Keratinocyte (primary cell): ENCODE data around the gene SLIT3. TPM values are rescaled to one million over a fixed set of nuclear protein-coding genes. Genes with fewer than 3 reads are reported as not detected.

Source experiments
- DNase-seq: peaks from one replicate; pipeline ENCODE4 v3.0.0-alpha.2; 2011; ENCODE audit warnings: low read depth, missing footprints, low spot score
- FAIRE-seq: peaks from 2 replicates; lab custom pipeline; 2011; peaks lifted over from hg19 to GRCh38; lab: Jason Lieb, UNC
- H2AFZ ChIP-seq: 2 replicates; pipeline ENCODE4 v1.6.0; 2012; ENCODE audit warnings: low read length, control low read depth, inconsistent platforms; ENCODE audit not compliant: control insufficient read depth
- H3K27ac ChIP-seq: 2 replicates; pipeline ENCODE4 v1.5.1; 2011; ENCODE audit warnings: low read length; ENCODE audit not compliant: control insufficient read depth, insufficient read depth
- H3K27me3 ChIP-seq: 3 replicates; pipeline ENCODE4 v1.6.0; 2011; ENCODE audit warnings: low read length; ENCODE audit not compliant: control insufficient read depth, insufficient read depth; ENCODE audit errors: extremely low read depth
- H3K36me3 ChIP-seq, 2 experiments: 2 replicates in 1 of 2; 3 replicates in 1 of 2; pipeline ENCODE4 v1.5.1; 2011; ENCODE audit warnings: low read length in 2 of 2, mild to moderate bottlenecking in 1 of 2; ENCODE audit not compliant: control insufficient read depth in 2 of 2, insufficient read depth in 2 of 2; ENCODE audit errors: extremely low read depth in 1 of 2
- H3K4me1 ChIP-seq: 3 replicates; pipeline ENCODE4 v1.5.1; 2011; ENCODE audit warnings: low read length; ENCODE audit not compliant: control insufficient read depth, insufficient read depth; ENCODE audit errors: extremely low read depth
- H3K4me2 ChIP-seq: 3 replicates; pipeline ENCODE4 v1.6.0; 2011; ENCODE audit warnings: low read depth, low read length; ENCODE audit not compliant: control insufficient read depth, insufficient read depth; ENCODE audit errors: extremely low read depth
- H3K4me3 ChIP-seq, 3 experiments: fragments of 200-600 bp in 1 of 3; sonication (generic) in 1 of 3; 2 replicates in 2 of 3; 3 replicates in 1 of 3; pipeline ENCODE4 v1.5.1; 2011 to 2016; ENCODE audit warnings: low read length in 3 of 3, mild to moderate bottlenecking in 3 of 3, control low read depth in 2 of 3, inconsistent platforms in 1 of 3, low read depth in 1 of 3, mixed read lengths in 1 of 3, mixed run types in 1 of 3, moderate library complexity in 1 of 3; ENCODE audit not compliant: control insufficient read depth in 2 of 3, insufficient read depth in 2 of 3; ENCODE audit errors: extremely low read depth in 1 of 3
- H3K79me2 ChIP-seq: 2 replicates; pipeline ENCODE4 v1.6.0; 2012; ENCODE audit warnings: low read length; ENCODE audit not compliant: control insufficient read depth, insufficient read depth
- H3K9ac ChIP-seq: 3 replicates; pipeline ENCODE4 v1.6.0; 2011; ENCODE audit warnings: low read length; ENCODE audit not compliant: control insufficient read depth, insufficient read depth; ENCODE audit errors: extremely low read depth
- H3K9me1 ChIP-seq: 3 replicates; pipeline ENCODE4 v1.6.0; 2011; ENCODE audit warnings: low read length; ENCODE audit not compliant: control insufficient read depth, insufficient read depth; ENCODE audit errors: extremely low read depth
- H3K9me3 ChIP-seq: 2 replicates; pipeline ENCODE4 v1.5.1; 2012; ENCODE audit warnings: low read depth, low read length; ENCODE audit not compliant: control insufficient read depth
- H4K20me1 ChIP-seq: 3 replicates; pipeline ENCODE4 v1.6.0; 2011; ENCODE audit warnings: low read length; ENCODE audit not compliant: control insufficient read depth, insufficient read depth; ENCODE audit errors: extremely low read depth
- EZH2 ChIP-seq: IDR thresholded peaks from one replicate; pipeline ENCODE4 v1.6.1; 2012; ENCODE audit warnings: inconsistent platforms, mild to moderate bottlenecking, low read length, moderate library complexity
- dilution Hi-C: fragments of 300-500 bp; cut with MboI; formaldehyde crosslinking; loops from one replicate; pipeline ENCODE4 v1.7.0; 2020; ENCODE audit warnings: low sequenced_read_pairs; ENCODE audit not compliant: extremely low pct_ligation_motif_present
- polyA plus RNA-seq, 5 experiments: library from polyadenylated mRNA; depleted of rRNA in 3 of 5; stranded (reverse) in 3 of 5; stranded (forward) in 1 of 5; unstranded in 1 of 5; fragments of >200 nt; gene quantifications; 1 replicate in 1 of 5; 2 replicates in 3 of 5; 3 replicates in 1 of 5; pipeline versions ENCODE4 v1.2.1 to v1.2.3, GENCODE V29; 2011 to 2012; ENCODE audit warnings: missing spikeins in 2 of 5, low read depth in 1 of 5, low replicate concordance in 1 of 5
- TF ChIP-seq, protein P1 (sequence below), 3 experiments: IDR thresholded peaks in 1 of 3; conservative IDR thresholded peaks in 1 of 3; optimal IDR thresholded peaks in 1 of 3; 2 replicates in 2 of 3; 3 replicates in 1 of 3; pipeline versions ENCODE3 to v1.5.1; 2011; ENCODE audit warnings: low read length in 3 of 3, mild to moderate bottlenecking in 3 of 3, moderate library complexity in 2 of 3, control low read depth in 1 of 3, inconsistent platforms in 1 of 3; ENCODE audit not compliant: insufficient read depth in 2 of 3; ENCODE audit errors: extremely low read depth in 1 of 3

Gene SLIT3
- polyA plus RNA-seq, 1 donor (not counting 4 experiments of a cell fraction or from before 2014, with no cell fraction given): 2.4 TPM

DNA sequence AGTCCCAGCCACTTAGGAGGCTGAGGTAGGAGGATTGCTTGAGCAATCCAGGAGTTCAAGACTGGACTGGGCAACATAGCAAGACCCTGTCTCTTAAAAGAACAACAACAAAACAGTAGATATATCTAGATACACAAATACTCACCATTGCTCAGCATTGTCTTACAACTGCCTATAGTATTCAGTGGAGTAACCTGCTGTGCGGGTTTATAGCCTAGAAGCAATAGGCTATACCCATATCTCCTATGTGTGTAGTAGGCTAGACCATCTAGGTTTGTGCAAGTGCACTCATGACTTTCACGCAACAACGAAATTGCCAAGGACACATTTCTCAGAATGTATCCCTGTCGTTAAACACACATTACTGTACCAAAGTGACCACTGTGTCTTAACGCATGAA, 44.7 kb downstream of the SLIT3 start:
- no peaks in the 10 kb centered on the region for H3K9me3 ChIP-seq
- no peak overlapping the region for H2AFZ ChIP-seq
- no peak overlapping the region for H3K4me3 ChIP-seq
- no peaks in the 10 kb centered on the region for H3K4me1 ChIP-seq
- TF ChIP-seq, protein P1, sequence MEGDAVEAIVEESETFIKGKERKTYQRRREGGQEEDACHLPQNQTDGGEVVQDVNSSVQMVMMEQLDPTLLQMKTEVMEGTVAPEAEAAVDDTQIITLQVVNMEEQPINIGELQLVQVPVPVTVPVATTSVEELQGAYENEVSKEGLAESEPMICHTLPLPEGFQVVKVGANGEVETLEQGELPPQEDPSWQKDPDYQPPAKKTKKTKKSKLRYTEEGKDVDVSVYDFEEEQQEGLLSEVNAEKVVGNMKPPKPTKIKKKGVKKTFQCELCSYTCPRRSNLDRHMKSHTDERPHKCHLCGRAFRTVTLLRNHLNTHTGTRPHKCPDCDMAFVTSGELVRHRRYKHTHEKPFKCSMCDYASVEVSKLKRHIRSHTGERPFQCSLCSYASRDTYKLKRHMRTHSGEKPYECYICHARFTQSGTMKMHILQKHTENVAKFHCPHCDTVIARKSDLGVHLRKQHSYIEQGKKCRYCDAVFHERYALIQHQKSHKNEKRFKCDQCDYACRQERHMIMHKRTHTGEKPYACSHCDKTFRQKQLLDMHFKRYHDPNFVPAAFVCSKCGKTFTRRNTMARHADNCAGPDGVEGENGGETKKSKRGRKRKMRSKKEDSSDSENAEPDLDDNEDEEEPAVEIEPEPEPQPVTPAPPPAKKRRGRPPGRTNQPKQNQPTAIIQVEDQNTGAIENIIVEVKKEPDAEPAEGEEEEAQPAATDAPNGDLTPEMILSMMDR (optimal IDR thresholded peaks at IDR 0.05 in 1 of 3, IDR thresholded peaks at IDR 0.05 in 1 of 3, conservative IDR thresholded peaks at IDR 0.05 in 1 of 3; ENCODE audit: extremely low read depth in 1 of 3, insufficient read depth in 2 of 3, low read length in 3 of 3): no peak
- TF ChIP-seq EZH2: no peak
- no peaks in the 10 kb centered on the region for H3K79me2 ChIP-seq
- no peaks in the 10 kb centered on the region for H3K36me3 ChIP-seq
- H4K20me1 ChIP-seq: no peaks in the 10 kb centered on the region
- DNase-seq (no peak), FAIRE-seq (no peak)
- H3K27ac ChIP-seq: no peak overlapping the region
- H3K27me3 ChIP-seq: no peaks in the 10 kb centered on the region
- H3K9me1 ChIP-seq: no peaks in the 10 kb centered on the region
- dilution Hi-C loops: no loop called here
- no peak overlapping the region for H3K9ac ChIP-seq
- no peak overlapping the region for H3K4me2 ChIP-seq

DNA sequence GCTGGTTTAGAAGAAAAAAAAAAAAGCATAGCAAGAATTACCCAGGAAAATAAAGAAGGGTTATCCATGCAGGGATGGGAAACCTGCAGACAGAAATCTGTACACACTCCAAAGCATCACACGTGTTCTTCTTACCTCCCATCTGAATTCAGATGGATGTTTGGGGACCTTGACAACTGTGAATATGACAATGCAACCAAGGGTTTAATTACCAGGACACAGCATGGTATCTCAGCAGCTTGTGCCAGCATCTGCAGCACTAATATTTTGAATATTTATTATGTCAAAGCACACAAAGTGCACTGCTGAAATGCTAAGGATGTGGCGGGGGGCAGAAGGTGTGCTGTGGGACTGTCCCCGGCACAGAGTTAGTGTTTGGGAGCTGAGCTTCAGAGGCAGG, 47.9 kb downstream of the SLIT3 start:
- DNase-seq: no peak
- Histone ChIP-seq H3K4me2 (no peak overlapping the region), H3K79me2 (no peaks in the 10 kb centered on the region), H3K9ac (no peak overlapping the region), H3K27ac (no peak overlapping the region), H3K9me3 (no peaks in the 10 kb centered on the region), H3K4me3 (no peak overlapping the region), H3K4me1 (no peaks in the 10 kb centered on the region), H4K20me1 (no peaks in the 10 kb centered on the region), H3K9me1 (no peaks in the 10 kb centered on the region), H2AFZ (no peak overlapping the region), H3K36me3 (no peaks in the 10 kb centered on the region), H3K27me3 (no peaks in the 10 kb centered on the region)
- no peak for FAIRE-seq
- TF ChIP-seq, protein P1 (optimal IDR thresholded peaks at IDR 0.05 in 1 of 3, IDR thresholded peaks at IDR 0.05 in 1 of 3, conservative IDR thresholded peaks at IDR 0.05 in 1 of 3; ENCODE audit: extremely low read depth in 1 of 3, insufficient read depth in 2 of 3, low read length in 3 of 3): no peak
- TF ChIP-seq EZH2: no peak
- dilution Hi-C loops: no loop called here
